ENCODE data around the gene STAP2. TPM values are rescaled to one million over a fixed set of nuclear protein-coding genes. Genes with fewer than 3 reads are reported as not detected.

STAP2 gene
- total and polyA plus RNA-seq, 2 donors (not counting 3 experiments of a cell fraction or from before 2014, with no cell fraction given): 12.2 to 21.7 TPM

GRCh38 chr19:4369888-4370260 is 31.2 kb upstream of the STAP2 start:
- H3K4me1 ChIP-seq (ENCODE audit: control insufficient read depth, extremely low read depth, insufficient read depth, low read length): peaks cover 32% of the 10 kb centered on the region
- dilution Hi-C loops (cut with MboI; ENCODE audit: extremely low pct_ligation_motif_present, low sequenced_read_pairs) (loop anchor here (10.0 kb wide), 1 partner anchor 45 kb away; no protein-coding TSS in a partner anchor), intact Hi-C loops (cut with micrococcal nuclease) (loop anchor here (1.0 kb wide), 1 partner anchor 30 kb away; the partner anchor contains the start of gene SH3GL1)
- peak; percentile 87 for FAIRE-seq
- H3K79me2 ChIP-seq (ENCODE audit: control insufficient read depth, insufficient read depth, low read length): peaks cover 73% of the 10 kb centered on the region
- no peaks in the 10 kb centered on the region for H3K9me1 ChIP-seq (replicated peaks; ENCODE audit: control insufficient read depth, extremely low read depth, insufficient read depth, low read length)
- no peaks in the 10 kb centered on the region for H4K20me1 ChIP-seq (replicated peaks; ENCODE audit: control insufficient read depth, extremely low read depth, insufficient read depth, low read length)
- peak overlapping the region; percentile 13 for H3K9ac ChIP-seq (replicated peaks; ENCODE audit: extremely low read depth, insufficient read depth, low read length)
- H3K36me3 ChIP-seq (ENCODE audit: control insufficient read depth in 2 of 2, extremely low read depth in 1 of 2, insufficient read depth in 2 of 2, low read length in 2 of 2): peaks cover 3 to 30% of the 10 kb centered on the region in 2 experiments
- no TSS peak for BruUV-seq (replicated peaks)
- CTCF ChIA-PET: interaction anchor here (0.6 to 2.3 kb wide), 22 partner anchors 9 to 266 kb away, joined by 3 to 43 read pairs (median 6); partner anchors contain the start of genes CHAF1A, HDGFL2, MPND and SH3GL1
- H3K9me3 ChIP-seq (replicated peaks; ENCODE audit: control insufficient read depth, insufficient read depth, low read length): no peaks in the 10 kb centered on the region
- POLR2A ChIA-PET: interaction anchor here (0.5 kb wide), 1 partner anchor 42 kb away, joined by 3 read pairs; no protein-coding TSS in a partner anchor
- H3K4me2 ChIP-seq (ENCODE audit: insufficient read depth, low read length): no peak overlapping the region
- TF ChIP-seq POLR2AphosphoS5 (IDR thresholded peaks at IDR 0.05; ENCODE audit: insufficient read depth, low read depth, low read length): no peak
- TF ChIP-seq, protein P1, sequence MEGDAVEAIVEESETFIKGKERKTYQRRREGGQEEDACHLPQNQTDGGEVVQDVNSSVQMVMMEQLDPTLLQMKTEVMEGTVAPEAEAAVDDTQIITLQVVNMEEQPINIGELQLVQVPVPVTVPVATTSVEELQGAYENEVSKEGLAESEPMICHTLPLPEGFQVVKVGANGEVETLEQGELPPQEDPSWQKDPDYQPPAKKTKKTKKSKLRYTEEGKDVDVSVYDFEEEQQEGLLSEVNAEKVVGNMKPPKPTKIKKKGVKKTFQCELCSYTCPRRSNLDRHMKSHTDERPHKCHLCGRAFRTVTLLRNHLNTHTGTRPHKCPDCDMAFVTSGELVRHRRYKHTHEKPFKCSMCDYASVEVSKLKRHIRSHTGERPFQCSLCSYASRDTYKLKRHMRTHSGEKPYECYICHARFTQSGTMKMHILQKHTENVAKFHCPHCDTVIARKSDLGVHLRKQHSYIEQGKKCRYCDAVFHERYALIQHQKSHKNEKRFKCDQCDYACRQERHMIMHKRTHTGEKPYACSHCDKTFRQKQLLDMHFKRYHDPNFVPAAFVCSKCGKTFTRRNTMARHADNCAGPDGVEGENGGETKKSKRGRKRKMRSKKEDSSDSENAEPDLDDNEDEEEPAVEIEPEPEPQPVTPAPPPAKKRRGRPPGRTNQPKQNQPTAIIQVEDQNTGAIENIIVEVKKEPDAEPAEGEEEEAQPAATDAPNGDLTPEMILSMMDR (IDR thresholded peaks at IDR 0.05; ENCODE audit: extremely low read depth in 1 of 2, insufficient read depth in 1 of 2, low read depth in 1 of 2, low read length in 2 of 2): peak; percentile 40 to 81
- no peaks in the 10 kb centered on the region for H3K27me3 ChIP-seq (ENCODE audit: control insufficient read depth in 2 of 2, insufficient read depth in 2 of 2, low read length in 2 of 2)
- H3K27ac ChIP-seq (ENCODE audit: insufficient read depth, low read depth, low read length): peak overlapping the region; percentile 69
- no peak overlapping the region for H2AFZ ChIP-seq (ENCODE audit: low read depth, low read length)
- DNase-seq (ENCODE audit: low read depth, low spot score): peak; percentile 62
- no peak overlapping the region for H3K4me3 ChIP-seq (replicated peaks in 1 of 3; ENCODE audit: insufficient read depth in 1 of 3, low read depth in 1 of 3, low read length in 3 of 3)

DNA sequence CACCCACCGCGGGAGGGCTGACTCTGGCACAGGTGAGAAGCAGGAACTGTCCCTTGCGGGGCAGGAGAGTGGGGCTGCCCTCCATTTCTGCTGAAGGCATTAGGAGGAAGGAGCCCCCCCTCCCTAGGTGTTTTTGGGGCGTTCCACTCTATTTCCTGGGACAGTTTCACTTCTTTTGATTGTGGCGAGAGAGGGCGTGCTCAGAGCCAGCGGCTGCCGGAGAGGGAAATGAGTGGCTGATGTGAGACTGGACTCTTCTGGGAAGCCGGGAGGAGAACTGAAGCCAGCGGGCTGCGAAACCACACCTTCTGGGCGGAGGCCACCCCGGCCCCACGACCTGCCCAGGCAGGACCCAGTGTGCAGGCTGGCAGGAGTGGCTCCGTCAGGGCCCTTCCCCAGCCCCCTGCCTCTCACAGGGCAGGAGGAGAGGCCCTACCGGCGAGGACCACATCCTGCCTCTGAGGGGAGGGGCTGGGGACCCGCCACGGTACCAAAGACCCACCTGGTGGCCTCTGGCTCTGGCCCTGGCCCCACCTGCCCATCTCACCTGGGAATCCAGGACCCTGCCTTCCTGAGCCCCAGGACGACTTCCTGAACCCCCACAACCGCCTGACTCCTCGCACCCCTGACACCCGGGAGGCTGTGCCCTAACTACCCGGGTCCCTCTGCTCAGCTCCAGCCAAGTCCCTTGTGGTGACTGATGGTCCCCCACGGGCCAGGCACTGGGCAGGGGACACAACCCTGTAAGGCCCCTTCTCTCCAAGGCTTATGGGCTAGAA is 30.7 kb upstream of the STAP2 start:
- dilution Hi-C loops (cut with MboI; ENCODE audit: extremely low pct_ligation_motif_present, low sequenced_read_pairs): loop anchor here (10.0 kb wide), 1 partner anchor 46 kb away; no protein-coding TSS in a partner anchor
- H3K9ac ChIP-seq (replicated peaks; ENCODE audit: extremely low read depth, insufficient read depth, low read length): peak overlapping the region; percentile 13
- FAIRE-seq: peak; percentile 84

More for the DNA sequence above, 30.7 kb upstream of the STAP2 start:
- Histone ChIP-seq H4K20me1 (replicated peaks; ENCODE audit: control insufficient read depth, extremely low read depth, insufficient read depth, low read length) (no peaks in the 10 kb centered on the region), H3K79me2 (ENCODE audit: control insufficient read depth, insufficient read depth, low read length) (peaks cover 68% of the 10 kb centered on the region), H3K27me3 (ENCODE audit: control insufficient read depth in 2 of 2, insufficient read depth in 2 of 2, low read length in 2 of 2) (no peaks in the 10 kb centered on the region), H3K9me1 (replicated peaks; ENCODE audit: control insufficient read depth, extremely low read depth, insufficient read depth, low read length) (no peaks in the 10 kb centered on the region), H3K36me3 (ENCODE audit: control insufficient read depth in 2 of 2, extremely low read depth in 1 of 2, insufficient read depth in 2 of 2, low read length in 2 of 2) (peaks cover 3 to 30% of the 10 kb centered on the region in 2 experiments), H3K27ac (ENCODE audit: insufficient read depth, low read depth, low read length) (peak overlapping the region; percentile 69), H3K9me3 (replicated peaks; ENCODE audit: control insufficient read depth, insufficient read depth, low read length) (no peaks in the 10 kb centered on the region), H3K4me3 (replicated peaks in 1 of 3; ENCODE audit: insufficient read depth in 1 of 3, low read depth in 1 of 3, low read length in 3 of 3) (no peak overlapping the region), H3K4me2 (ENCODE audit: insufficient read depth, low read length) (peak overlapping the region; percentile 44), H2AFZ (ENCODE audit: low read depth, low read length) (no peak overlapping the region), H3K4me1 (ENCODE audit: control insufficient read depth, extremely low read depth, insufficient read depth, low read length) (peaks cover 27% of the 10 kb centered on the region)
- no peak for TF ChIP-seq MYC (IDR thresholded peaks at IDR 0.05; ENCODE audit: low read depth, low read length)
- TF ChIP-seq, protein P1 (IDR thresholded peaks at IDR 0.05; ENCODE audit: extremely low read depth in 1 of 2, insufficient read depth in 1 of 2, low read depth in 1 of 2, low read length in 2 of 2): no peak
- TF ChIP-seq GATA2 (IDR thresholded peaks at IDR 0.05; ENCODE audit: insufficient read depth, insufficient read length, low read depth, low read length): no peak
- TF ChIP-seq POLR2A (IDR thresholded peaks at IDR 0.05; ENCODE audit: low read depth, low read length): no peak
- TF ChIP-seq EZH2 (IDR thresholded peaks at IDR 0.05; ENCODE audit: borderline replicate concordance, low read depth, low read length, severe bottlenecking): no peak
- TF ChIP-seq, protein P2, sequence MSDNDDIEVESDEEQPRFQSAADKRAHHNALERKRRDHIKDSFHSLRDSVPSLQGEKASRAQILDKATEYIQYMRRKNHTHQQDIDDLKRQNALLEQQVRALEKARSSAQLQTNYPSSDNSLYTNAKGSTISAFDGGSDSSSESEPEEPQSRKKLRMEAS (IDR thresholded peaks at IDR 0.05; ENCODE audit: insufficient read depth, insufficient read length): no peak
- TF ChIP-seq FOS (IDR thresholded peaks at IDR 0.05; ENCODE audit: borderline replicate concordance, insufficient read depth, low read length): no peak
- TF ChIP-seq POLR2AphosphoS5 (IDR thresholded peaks at IDR 0.05; ENCODE audit: insufficient read depth, low read depth, low read length): no peak
- no peak for TF ChIP-seq JUN (IDR thresholded peaks at IDR 0.05; ENCODE audit: borderline replicate concordance, insufficient read depth, insufficient read length, low read depth)
- DNase-seq (ENCODE audit: low read depth, low spot score): no peak
- intact Hi-C loops (cut with micrococcal nuclease): no loop called here
- no TSS peak for BruUV-seq (replicated peaks)
- CTCF ChIA-PET: interaction anchor here (0.8 to 2.3 kb wide), 21 partner anchors 10 to 267 kb away, joined by 3 to 43 read pairs (median 7); partner anchors contain the start of genes CHAF1A, MPND and SH3GL1
- POLR2A ChIA-PET: no interaction called here
